Measurements from ENCODE around the gene POF1B. TPM values are rescaled to one million over a fixed set of nuclear protein-coding genes. Genes with fewer than 3 reads are reported as not detected.

POF1B gene
- not detected in 2 replicates for total RNA-seq

GRCh38 chrX:85379174-85379907 lies at the start of gene POF1B:
POF1B (minus strand) TSS chrX:85379665; CDS start chrX:85379454, 211 bp downstream.

GRCh38 chrX:85243761-85244449 lies 135.6 kb downstream of the POF1B start, which contains the start of the genes SATL1 and ZNF711:
SATL1 (minus strand) TSS chrX:85243779; CDS start chrX:85108968, 134,811 bp downstream.
ZNF711 (plus strand) TSS chrX:85243991; CDS start chrX:85247573, 3,582 bp downstream.

Other genes starting within 250 kb of the POF1B start
- gene SATL1, start 135.9 kb downstream of the POF1B start, total RNA-seq, result not detected in 2 replicates
- 0.24 and 0.31 TPM in 2 replicates for gene ZNF711, start 135.7 kb downstream of the POF1B start, total RNA-seq

Measured in cardiac ventricle fibroblast (primary cell).